NCI-H128 (cell line): ENCODE measurements around the gene LIMS1.
"Not testable (repeated sequence)": the region's sequence is repeated elsewhere in the genome, so short reads cannot be mapped to it uniquely, and the experiment has no call there.

ENCODE experiments used
- DNase-seq: peaks from one replicate; lab custom pipeline; 2025; ENCODE audit not compliant: unreplicated experiment; lab: John Stamatoyannopoulos, UW

The LIMS1 gene

DNA sequence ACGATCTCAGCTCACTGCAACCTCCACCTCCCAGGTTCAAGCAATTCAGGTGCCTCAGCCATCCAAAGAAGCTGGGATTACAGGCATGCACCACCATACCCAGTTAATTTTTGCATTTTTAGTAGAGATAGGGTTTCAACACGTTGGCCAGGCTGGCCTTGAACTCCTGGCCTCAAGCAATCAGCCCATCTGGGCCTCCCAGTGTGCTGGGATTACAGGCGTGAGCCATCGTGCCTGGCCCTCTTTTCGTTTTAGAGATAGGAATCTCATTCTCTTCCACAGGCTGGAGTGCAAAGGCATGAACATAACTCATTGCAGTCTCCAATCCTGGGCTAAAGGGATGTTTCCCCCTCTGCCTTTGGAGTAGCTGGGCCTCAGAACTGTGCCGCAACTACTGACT lies 182.7 kb downstream of the LIMS1 start:
- DNase-seq = not testable (repeated sequence)

DNA sequence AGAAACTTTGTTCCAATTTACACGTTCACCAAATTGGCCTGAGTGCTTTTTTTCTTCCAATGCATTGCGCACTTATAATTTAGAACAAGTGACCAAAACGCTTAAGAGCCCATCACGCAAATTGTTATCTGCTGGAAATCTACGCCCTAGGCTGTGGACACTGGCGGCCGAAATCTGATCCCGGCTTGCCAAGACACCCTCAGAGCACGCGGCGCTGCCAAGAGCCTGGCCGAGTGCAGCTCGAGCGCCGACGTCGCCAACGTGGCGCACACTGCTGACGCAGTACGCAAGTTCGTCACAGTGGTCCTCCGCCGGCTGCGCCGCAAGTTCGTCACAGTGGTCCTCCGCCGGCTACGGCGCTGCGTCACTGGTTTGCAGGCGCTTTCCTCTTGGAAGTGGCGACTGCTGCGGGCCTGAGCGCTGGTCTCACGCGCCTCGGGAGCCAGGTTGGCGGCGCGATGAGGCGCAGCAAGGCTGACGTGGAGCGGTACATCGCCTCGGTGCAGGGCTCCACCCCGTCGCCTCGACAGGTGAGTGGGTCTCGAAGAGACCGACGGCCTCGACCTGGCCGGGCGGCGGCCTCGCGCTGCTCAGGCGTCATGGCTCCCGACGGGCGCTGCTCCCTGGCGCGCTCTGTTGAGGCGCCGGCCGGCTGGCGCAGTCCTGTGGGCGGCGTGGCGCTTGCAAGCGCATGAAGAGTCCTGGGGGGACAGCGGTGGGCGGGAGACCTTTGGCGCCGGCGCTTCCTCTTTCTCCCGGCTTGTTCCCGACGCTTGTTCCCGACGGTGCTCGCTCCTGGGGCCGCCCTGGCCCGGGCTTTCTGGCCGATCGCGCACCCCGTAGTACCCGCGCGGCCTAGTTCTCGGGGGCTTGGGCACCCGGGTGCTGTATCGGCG lies 185.1 kb downstream of the LIMS1 start, which contains the start of gene RANBP2:
Gene RANBP2, plus strand, starts transcription at position 334 of the 896 bp plus-strand sequence. Its CDS starts 125 bp downstream, at position 459.
- peak; percentile 95 for DNase-seq

DNA sequence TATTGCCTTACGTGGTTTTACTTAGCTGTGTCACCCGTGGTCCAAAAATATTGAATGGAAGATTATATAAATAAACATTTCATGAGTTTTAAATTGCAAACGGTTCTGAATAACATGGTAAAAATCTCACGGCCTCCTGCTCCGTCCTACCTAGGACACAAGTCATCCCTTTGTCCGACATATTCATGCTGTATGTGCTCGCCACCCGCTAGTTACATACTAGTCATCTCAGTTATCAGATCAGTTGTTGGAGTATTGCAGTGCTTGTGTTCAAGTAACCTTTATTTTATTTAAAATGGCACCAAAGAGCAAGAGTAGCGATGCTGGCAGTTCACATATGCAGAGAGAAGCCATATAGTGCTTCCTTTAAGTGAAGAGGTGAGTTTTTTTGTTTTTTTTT lies 191.8 kb downstream of the LIMS1 start:
- not testable (repeated sequence) for DNase-seq

DNA sequence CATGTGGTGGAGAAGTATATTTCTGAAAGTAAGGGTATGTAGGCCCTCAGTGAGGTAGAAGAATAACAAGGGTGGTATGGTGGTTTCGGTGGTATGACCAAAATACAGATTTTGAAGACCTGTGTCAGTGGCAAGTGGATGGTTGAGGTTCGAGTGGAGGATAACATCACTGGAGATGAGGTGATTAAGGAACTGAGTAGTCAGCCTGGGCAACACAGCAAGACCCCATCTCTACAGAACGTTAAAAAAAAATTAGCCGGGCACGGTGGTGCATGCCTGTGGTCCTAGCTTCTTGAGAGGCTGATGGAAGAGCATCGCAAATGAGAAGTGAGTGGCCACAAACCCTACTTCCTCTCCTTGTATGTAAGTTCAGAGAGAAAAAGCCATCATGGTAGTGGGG lies 200.4 kb downstream of the LIMS1 start:
- DNase-seq = not testable (repeated sequence)
